WI38 (cell line): ENCODE data around the gene MAD2L1BP.

Experiments
- H3K4me3 ChIP-seq: 2 replicates; pipeline ENCODE4 v1.5.1; 2011; ENCODE audit warnings: low read depth, mild to moderate bottlenecking, control low read depth, low read length
- CTCF ChIP-seq: IDR thresholded peaks from 2 replicates; pipeline ENCODE4 v1.5.1; 2012; ENCODE audit warnings: low read depth, mild to moderate bottlenecking, control low read depth, low read length

Gene MAD2L1BP

GRCh38 chr6:43621078-43621835 is 14.4 kb upstream of the MAD2L1BP start:
- TF ChIP-seq CTCF: no peak
- no peak overlapping the region for H3K4me3 ChIP-seq

- no peak for TF ChIP-seq CTCF
- H3K4me3 ChIP-seq: no peak overlapping the region
Observed at GRCh38 chr6:43621836-43622180, 13.8 kb upstream of the MAD2L1BP start.

GRCh38 chr6:43622541-43622940 is 13.1 kb upstream of the MAD2L1BP start:
- H3K4me3 ChIP-seq: no peak overlapping the region
- no peak for TF ChIP-seq CTCF

- H3K4me3 ChIP-seq: no peak overlapping the region
- no peak for TF ChIP-seq CTCF
Observed at GRCh38 chr6:43623880-43624785, 11.5 kb upstream of the MAD2L1BP start.

GRCh38 chr6:43624786-43625288 is 10.8 kb upstream of the MAD2L1BP start:
- TF ChIP-seq CTCF: no peak
- H3K4me3 ChIP-seq: no peak overlapping the region

DNA sequence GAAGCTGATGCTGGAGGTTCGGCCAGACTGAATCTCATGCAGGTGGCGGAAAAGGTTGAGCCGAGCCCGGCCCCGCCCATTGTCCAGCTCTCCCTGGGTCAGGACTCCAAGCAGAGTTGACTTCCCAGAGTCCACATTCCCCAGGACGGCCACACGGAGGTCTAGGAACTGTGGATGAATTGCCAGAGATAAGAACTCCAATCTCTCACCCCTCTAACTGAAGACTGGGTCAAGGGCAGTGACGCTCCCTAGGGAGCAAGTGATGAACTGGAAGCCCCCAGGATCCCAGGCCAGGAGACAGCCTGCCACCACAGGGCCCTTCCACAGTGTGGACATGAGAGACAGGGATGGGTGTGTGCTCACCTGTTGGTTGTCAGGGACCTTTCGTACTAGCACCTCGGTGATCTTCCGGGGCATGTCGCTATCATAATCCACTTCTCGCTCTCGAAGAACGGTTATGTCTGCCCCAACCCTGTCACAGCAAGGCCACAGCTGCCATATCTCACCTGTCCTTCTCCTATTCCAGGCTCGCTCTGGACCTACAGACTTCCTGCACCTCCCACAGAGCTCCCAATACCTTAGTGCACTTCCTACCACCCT is 10.1 kb upstream of the MAD2L1BP start:
- H3K4me3 ChIP-seq: no peak overlapping the region
- TF ChIP-seq CTCF: no peak
